K562 (cell line): ENCODE data around the gene OST4. TPM values are rescaled to one million over a fixed set of nuclear protein-coding genes. Genes with fewer than 3 reads are reported as not detected.

Source experiments
- ATF2 ChIP-seq: sonication (generic); formaldehyde crosslinking; IDR thresholded peaks from 2 replicates; pipeline ENCODE4 v1.8.1; 2022; ENCODE audit warnings: missing genetic modification reagents
- BMI1 ChIP-seq: fragments of 150-350 bp; IDR thresholded peaks from 2 replicates; pipeline ENCODE4 v1.6.1; 2014; ENCODE audit warnings: low read length
- DNMT1 ChIP-seq: fragments of 450-650 bp; IDR thresholded peaks from 2 replicates; pipeline ENCODE4 v1.6.1; 2016; ENCODE audit warnings: antibody characterized with exemption, mild to moderate bottlenecking
- HDGF ChIP-seq: fragments of 450-650 bp; IDR thresholded peaks from 2 replicates; pipeline ENCODE4 v1.6.1; 2016
- KAT8 ChIP-seq: fragments of 450-650 bp; IDR thresholded peaks from 2 replicates; pipeline ENCODE4 v1.6.1; 2016; ENCODE audit warnings: low read depth, mild to moderate bottlenecking
- MAFG ChIP-seq: fragments of 450-650 bp; conservative IDR thresholded peaks from 2 replicates; pipeline ENCODE4 v1.6.1; 2016; ENCODE audit warnings: missing genetic modification characterization, missing compliant biosample characterization
- MEF2A ChIP-seq: IDR thresholded peaks from 2 replicates; pipeline ENCODE4 v1.6.1; 2011; ENCODE audit warnings: low read depth, mild to moderate bottlenecking, low read length, moderate library complexity; ENCODE audit not compliant: control insufficient read depth
- PHF21A ChIP-seq: fragments of 450-650 bp; IDR thresholded peaks from 2 replicates; pipeline ENCODE4 v1.6.1; 2017; ENCODE audit warnings: low read depth, borderline replicate concordance
- PHTF2 ChIP-seq: fragments of 250-450 bp; sonication (Bioruptor Pico); IDR thresholded peaks from 2 replicates; pipeline ENCODE4 v1.5.0; 2021; ENCODE audit warnings: mild to moderate bottlenecking
- RBM15 ChIP-seq: fragments of 200-400 bp; formaldehyde crosslinking; IDR thresholded peaks from 2 replicates; pipeline ENCODE4 v1.6.1; 2018; ENCODE audit warnings: mild to moderate bottlenecking, low read length, moderate library complexity; ENCODE audit not compliant: insufficient read depth
- TAF7 ChIP-seq: fragments of 450-650 bp; IDR thresholded peaks from 2 replicates; pipeline ENCODE4 v1.6.1; 2016; ENCODE audit warnings: missing genetic modification characterization, missing compliant biosample characterization
- TBL1XR1 ChIP-seq, 2 experiments: IDR thresholded peaks; 2 replicates each; pipeline ENCODE4 v1.6.1; 2012; ENCODE audit warnings: improper control_type of control experiment in 2 of 2, low read length in 2 of 2, mild to moderate bottlenecking in 1 of 2
- YBX1 ChIP-seq: fragments of 450-650 bp; IDR thresholded peaks from 2 replicates; pipeline ENCODE4 v1.7.1; 2016; ENCODE audit warnings: mild to moderate bottlenecking
- ZNF695 ChIP-seq: fragments of 450-650 bp; formaldehyde crosslinking; IDR thresholded peaks from 2 replicates; pipeline ENCODE4 v1.4.0; 2020; ENCODE audit warnings: mild to moderate bottlenecking, moderate library complexity
- ZNF76 ChIP-seq: fragments of 250-450 bp; sonication (Bioruptor Pico); IDR thresholded peaks from 2 replicates; pipeline ENCODE4 v1.4.0; 2020; ENCODE audit warnings: mild to moderate bottlenecking, moderate library complexity, borderline replicate concordance
- ZNF764 ChIP-seq: fragments of 250-450 bp; sonication (Bioruptor Pico); IDR thresholded peaks from 2 replicates; pipeline ENCODE4 v1.4.0; 2020; ENCODE audit warnings: low read depth, mild to moderate bottlenecking, moderate library complexity
- polyA plus RNA-seq, 8 experiments: library from polyadenylated mRNA; depleted of rRNA in 4 of 8; stranded (reverse) in 5 of 8; unstranded in 3 of 8; fragments of >200 nt; fragmentation: Nextera tagmentation in 2 of 8; fragmentation: Illumina TruSeq in 1 of 8; extraction: Ambion mirVana in 2 of 8; extraction: Trizol in 1 of 8; gene quantifications; 2 replicates each; pipeline versions ENCODE4 v1.2.1 to v1.2.3, GENCODE V29; 2011 to 2014; ENCODE audit warnings: inconsistent platforms in 1 of 8, missing spikeins in 1 of 8
- total RNA-seq, 7 experiments: library from RNA; depleted of rRNA in 6 of 7; stranded (reverse); fragments of >200 nt in 6 of 7; fragmentation: Illumina TruSeq in 2 of 7; extraction: Trizol in 2 of 7; gene quantifications; 2 replicates each; pipeline versions ENCODE4 v1.2.1 to v1.2.3, GENCODE V29; 2011 to 2021; ENCODE audit warnings: low replicate concordance in 1 of 7
- TF ChIP-seq, protein P1 (sequence below): fragments of 450-650 bp; IDR thresholded peaks from 2 replicates; pipeline ENCODE4 v1.6.1; 2016; ENCODE audit warnings: low read depth

OST4 gene
- total and polyA plus RNA-seq, 9 of the 15 experiments (the other 6 are each of a cell fraction or from before 2014, with no cell fraction given): 186 to 1,155 (median 355) TPM

DNA sequence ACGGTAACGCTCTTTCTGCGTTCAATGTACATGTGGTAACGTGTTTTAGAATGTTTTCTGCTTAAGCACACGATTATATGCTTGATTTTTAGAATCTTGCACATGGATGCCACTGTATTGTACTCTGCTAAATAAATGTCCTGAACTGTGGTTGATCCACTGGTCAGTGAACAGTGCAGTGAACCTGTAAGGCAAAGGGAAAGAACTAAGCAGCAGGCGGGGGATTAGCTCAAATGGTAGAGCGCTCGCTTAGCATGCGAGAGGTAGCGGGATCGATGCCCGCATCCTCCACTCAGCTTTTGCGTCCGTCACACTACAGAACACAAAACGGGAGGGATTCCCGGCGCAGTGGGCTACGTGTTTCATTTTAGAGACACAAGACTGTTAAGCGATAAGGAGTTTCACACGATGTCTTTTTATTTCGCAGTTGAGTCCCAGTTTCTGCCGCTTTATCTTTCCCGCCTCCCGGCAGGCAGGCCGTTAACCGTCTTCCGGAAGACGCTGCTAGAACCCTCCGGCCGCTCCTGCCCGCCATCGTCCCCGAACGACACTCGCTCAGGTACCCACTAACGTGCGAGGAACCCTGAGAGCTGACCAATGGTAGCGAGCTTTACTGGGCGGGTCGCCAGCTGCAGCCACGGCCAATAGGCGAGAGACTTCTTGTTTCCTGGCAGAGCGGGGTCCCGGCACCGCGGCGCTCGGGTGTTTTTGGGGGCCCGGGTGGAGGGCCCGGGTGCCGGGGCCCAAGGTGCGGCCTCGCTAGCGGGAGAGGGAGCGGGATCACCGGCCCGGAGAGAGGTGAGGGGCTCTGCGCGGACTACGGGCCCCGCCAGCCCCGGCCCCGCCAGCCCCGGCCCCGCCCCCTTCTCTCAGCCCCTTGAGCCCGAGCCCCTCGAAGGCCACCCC is 20.2 kb downstream of the OST4 start, which contains the start of gene AGBL5 (continued):
- TF ChIP-seq ZNF764 (CRISPR knock-in tag): peak; percentile 73
- TF ChIP-seq YBX1: no peak
- no peak for TF ChIP-seq RBM15
- TF ChIP-seq TBL1XR1 (IDR thresholded peaks at IDR 0.05; ENCODE audit: low read length in 2 of 2): peak in 1 of 2 experiments; percentile 42; a peak in 1 of 4 replicates
- TF ChIP-seq KAT8: no peak
- peak; percentile 46; the same call in 1 of the 2 replicates for TF ChIP-seq ZNF76 (CRISPR knock-in tag)
- TF ChIP-seq PHF21A: no peak
- TF ChIP-seq MEF2A: no peak
- no peak for TF ChIP-seq DNMT1
- TF ChIP-seq, protein P1, sequence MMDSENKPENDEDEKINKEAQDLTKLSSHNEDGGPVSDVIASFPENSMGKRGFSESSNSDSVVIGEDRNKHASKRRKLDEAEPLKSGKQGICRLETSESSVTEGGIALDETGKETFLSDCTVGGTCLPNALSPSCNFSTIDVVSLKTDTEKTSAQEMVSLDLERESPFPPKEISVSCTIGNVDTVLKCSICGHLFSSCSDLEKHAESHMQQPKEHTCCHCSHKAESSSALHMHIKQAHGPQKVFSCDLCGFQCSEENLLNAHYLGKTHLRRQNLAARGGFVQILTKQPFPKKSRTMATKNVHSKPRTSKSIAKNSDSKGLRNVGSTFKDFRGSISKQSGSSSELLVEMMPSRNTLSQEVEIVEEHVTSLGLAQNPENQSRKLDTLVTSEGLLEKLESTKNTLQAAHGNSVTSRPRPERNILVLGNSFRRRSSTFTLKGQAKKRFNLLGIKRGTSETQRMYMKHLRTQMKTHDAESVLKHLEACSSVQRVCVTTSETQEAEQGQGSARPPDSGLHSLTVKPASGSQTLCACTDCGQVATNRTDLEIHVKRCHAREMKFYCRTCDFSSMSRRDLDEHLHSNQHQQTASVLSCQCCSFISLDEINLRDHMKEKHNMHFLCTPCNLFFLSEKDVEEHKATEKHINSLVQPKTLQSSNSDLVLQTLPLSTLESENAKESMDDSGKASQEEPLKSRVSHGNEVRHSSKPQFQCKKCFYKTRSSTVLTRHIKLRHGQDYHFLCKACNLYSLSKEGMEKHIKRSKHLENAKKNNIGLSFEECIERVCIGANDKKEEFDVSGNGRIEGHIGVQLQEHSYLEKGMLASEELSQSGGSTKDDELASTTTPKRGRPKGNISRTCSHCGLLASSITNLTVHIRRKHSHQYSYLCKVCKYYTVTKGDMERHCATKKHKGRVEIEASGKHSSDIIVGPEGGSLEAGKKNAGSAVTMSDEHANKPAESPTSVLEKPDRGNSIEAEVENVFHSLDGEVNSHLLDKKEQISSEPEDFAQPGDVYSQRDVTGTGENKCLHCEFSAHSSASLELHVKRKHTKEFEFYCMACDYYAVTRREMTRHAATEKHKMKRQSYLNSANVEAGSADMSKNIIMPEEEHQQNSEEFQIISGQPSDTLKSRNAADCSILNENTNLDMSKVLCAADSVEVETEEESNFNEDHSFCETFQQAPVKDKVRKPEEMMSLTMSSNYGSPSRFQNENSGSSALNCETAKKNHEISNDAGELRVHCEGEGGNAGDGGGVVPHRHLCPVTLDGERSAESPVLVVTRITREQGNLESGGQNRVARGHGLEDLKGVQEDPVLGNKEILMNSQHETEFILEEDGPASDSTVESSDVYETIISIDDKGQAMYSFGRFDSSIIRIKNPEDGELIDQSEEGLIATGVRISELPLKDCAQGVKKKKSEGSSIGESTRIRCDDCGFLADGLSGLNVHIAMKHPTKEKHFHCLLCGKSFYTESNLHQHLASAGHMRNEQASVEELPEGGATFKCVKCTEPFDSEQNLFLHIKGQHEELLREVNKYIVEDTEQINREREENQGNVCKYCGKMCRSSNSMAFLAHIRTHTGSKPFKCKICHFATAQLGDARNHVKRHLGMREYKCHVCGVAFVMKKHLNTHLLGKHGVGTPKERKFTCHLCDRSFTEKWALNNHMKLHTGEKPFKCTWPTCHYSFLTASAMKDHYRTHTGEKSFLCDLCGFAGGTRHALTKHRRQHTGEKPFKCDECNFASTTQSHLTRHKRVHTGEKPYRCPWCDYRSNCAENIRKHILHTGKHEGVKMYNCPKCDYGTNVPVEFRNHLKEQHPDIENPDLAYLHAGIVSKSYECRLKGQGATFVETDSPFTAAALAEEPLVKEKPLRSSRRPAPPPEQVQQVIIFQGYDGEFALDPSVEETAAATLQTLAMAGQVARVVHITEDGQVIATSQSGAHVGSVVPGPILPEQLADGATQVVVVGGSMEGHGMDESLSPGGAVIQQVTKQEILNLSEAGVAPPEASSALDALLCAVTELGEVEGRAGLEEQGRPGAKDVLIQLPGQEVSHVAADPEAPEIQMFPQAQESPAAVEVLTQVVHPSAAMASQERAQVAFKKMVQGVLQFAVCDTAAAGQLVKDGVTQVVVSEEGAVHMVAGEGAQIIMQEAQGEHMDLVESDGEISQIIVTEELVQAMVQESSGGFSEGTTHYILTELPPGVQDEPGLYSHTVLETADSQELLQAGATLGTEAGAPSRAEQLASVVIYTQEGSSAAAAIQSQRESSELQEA: peak; percentile 75
- TF ChIP-seq MAFG: no peak
- no peak for TF ChIP-seq BMI1
- no peak for TF ChIP-seq HDGF
- TF ChIP-seq ATF2 (CRISPR knock-in tag): no peak
- no peak for TF ChIP-seq PHTF2 (CRISPR knock-in tag)
- TF ChIP-seq TAF7: peak; percentile 56; the same call in 1 of the 2 replicates
- no peak for TF ChIP-seq ZNF695
